Right lobe of liver (tissue), 6 donors: ENCODE results near the gene PRCP. TPM values are rescaled to one million over a fixed set of nuclear protein-coding genes. Genes with fewer than 3 reads are reported as not detected.

ENCODE experiments used
- ATAC-seq, 4 donors: fragments of 200-7000 bp; cut with Tn5 transposase; one replicate each; pipeline ENCODE4 v1.9.1; 2020; ENCODE audit warnings: mild to moderate bottlenecking in 4 of 4, moderate library complexity in 4 of 4
- DNase-seq, 3 donors: peaks; one replicate each; pipeline ENCODE4 v3.0.0-alpha.2; 2020
- H3K27ac ChIP-seq, 3 donors: fragments of 200-600 bp; one replicate each; pipeline ENCODE4 v1.8.0; 2022
- H3K27me3 ChIP-seq, 2 donors: fragments of 200-600 bp; one replicate each; pipeline ENCODE4 v1.8.0; 2022
- H3K36me3 ChIP-seq, 4 donors: fragments of 200-600 bp; sonication (generic) in 1 of 4; one replicate each; pipeline versions ENCODE4 v1.5.1 to v1.8.0; 2017 to 2022; ENCODE audit warnings: control low read depth in 1 of 4
- H3K4me1 ChIP-seq, 4 donors: fragments of 200-600 bp; sonication (generic) in 1 of 4; one replicate each; pipeline versions ENCODE4 v1.5.1 to v1.8.0; 2017 to 2022; ENCODE audit warnings: control low read depth in 1 of 4
- H3K4me3 ChIP-seq, 3 donors: fragments of 200-600 bp; one replicate each; pipeline ENCODE4 v1.8.0; 2022
- H3K9me3 ChIP-seq, 4 donors: fragments of 200-600 bp; sonication (generic) in 1 of 4; one replicate each; pipeline versions ENCODE4 v1.5.1 to v1.8.0; 2017 to 2022; ENCODE audit warnings: control low read depth in 1 of 4
- CTCF ChIP-seq, 4 donors: fragments of 200-600 bp in 3 of 4; fragments of 450-650 bp in 1 of 4; IDR thresholded peaks; one replicate each; pipeline versions ENCODE4 v1.5.1 to v1.8.0; 2016 to 2022; ENCODE audit warnings: antibody characterized with exemption in 4 of 4, mild to moderate bottlenecking in 2 of 4
- POLR2A ChIP-seq: fragments of 450-650 bp; IDR thresholded peaks from one replicate; pipeline ENCODE4 v1.6.1; 2017; ENCODE audit warnings: antibody characterized with exemption, mild to moderate bottlenecking
- WGBS: methylation state at CpG from one replicate; pipeline ENCODE4 v1.1.6; 2018; ENCODE audit warnings: low coverage, low lambda C conversion rate; ENCODE audit not compliant: insufficient coverage; ENCODE audit errors: missing lambda C conversion rate; 5-methylcytosine and 5-hydroxymethylcytosine counted together
- intact Hi-C, 2 donors: fragments of 100-400 bp; cut with DNase I; formaldehyde crosslinking; loops; one replicate each; pipeline versions ENCODE4 v1.11.2 to v1.14.1; 2022
- total RNA-seq, 6 experiments: library from RNA; depleted of rRNA in 2 of 6; stranded (reverse); fragments of >200 nt in 2 of 6; fragmentation: NEBNext Ultra II Directional in 3 of 6; extraction: Animal tissue kit (Norgen Biotek cat#: 25700) in 3 of 6; gene quantifications; one replicate each; pipeline versions ENCODE4 v1.1.0 to v1.2.4, GENCODE V29; 2016 to 2023
- donor health status: DM: no; HTN: yes; CAD: no.
- donor health status: DM: no; HTN: no; CAD: no.
- donor health status: DM: no; HTN: no; CAD: no.
- donor health status: DM: no; HTN: yes; CAD: no.
- donor health status: DM: no; HTN: yes; CAD: no.

Gene PRCP
- total RNA-seq, 6 experiments from 2014 or later: 35.4 to 84.9 (median 49.4) TPM

GRCh38 chr11:82892611-82893169, 7.5 kb downstream of the PRCP start:
- whole genome bisulfite sequencing: 100% methylated on average over 2 of the region's 2 CpGs
- Histone ChIP-seq H3K36me3 (no peaks in the 10 kb centered on the region), H3K27ac (no peak overlapping the region), H3K4me3 (no peak overlapping the region), H3K4me1 (peaks cover 0 to 7% (median 0%) of the 10 kb centered on the region in 4 donors), H3K27me3 (no peaks in the 10 kb centered on the region), H3K9me3 (no peaks in the 10 kb centered on the region)
- no peak for TF ChIP-seq CTCF (IDR thresholded peaks at IDR 0.05)
- TF ChIP-seq POLR2A: no peak
- ATAC-seq (no peak), DNase-seq (no peak)
- intact Hi-C loops: no loop called here

GRCh38 chr11:82890936-82891335, 9.3 kb downstream of the PRCP start:
- Histone ChIP-seq H3K4me3 (no peak overlapping the region), H3K9me3 (no peaks in the 10 kb centered on the region), H3K36me3 (no peaks in the 10 kb centered on the region), H3K4me1 (peaks cover 0 to 7% (median 0%) of the 10 kb centered on the region in 4 donors), H3K27me3 (no peaks in the 10 kb centered on the region), H3K27ac (no peak overlapping the region)
- DNase-seq (no peak), ATAC-seq (peak in 1 of 4 donors; percentile 10)
- no peak for TF ChIP-seq CTCF (IDR thresholded peaks at IDR 0.05)
- no peak for TF ChIP-seq POLR2A
- intact Hi-C loops: no loop called here

GRCh38 chr11:82890002-82890341, 10.3 kb downstream of the PRCP start:
- H3K27me3 ChIP-seq: no peaks in the 10 kb centered on the region
- H3K36me3 ChIP-seq: no peaks in the 10 kb centered on the region
- H3K27ac ChIP-seq: peak overlapping the region in 1 of 3 donors; percentile 16
- no peaks in the 10 kb centered on the region for H3K9me3 ChIP-seq
- TF ChIP-seq POLR2A (no peak), CTCF (IDR thresholded peaks at IDR 0.05) (no peak)
- H3K4me3 ChIP-seq: peak overlapping the region in 1 of 3 donors; percentile 11
- peak in 2 of 4 donors; percentile 12 to 13 for ATAC-seq
- no peak for DNase-seq
- WGBS: 60% methylated on average over 1 of the region's 1 CpG
- intact Hi-C loops: no loop called here
- peaks cover 0 to 7% (median 0%) of the 10 kb centered on the region in 4 donors for H3K4me1 ChIP-seq

- Histone ChIP-seq H3K27me3 (no peaks in the 10 kb centered on the region), H3K4me3 (peak overlapping the region in 1 of 3 donors; percentile 11), H3K36me3 (no peaks in the 10 kb centered on the region), H3K4me1 (peaks cover 0 to 4% (median 0%) of the 10 kb centered on the region in 4 donors), H3K27ac (peak overlapping the region in 1 of 3 donors; percentile 16), H3K9me3 (no peaks in the 10 kb centered on the region)
- intact Hi-C loops: no loop called here
- ATAC-seq (peak; percentile 63 to 72 (median 64)), DNase-seq (no peak)
- 58% methylated on average over 6 of the region's 6 CpGs for WGBS
- TF ChIP-seq POLR2A: no peak
- TF ChIP-seq CTCF (IDR thresholded peaks at IDR 0.05): no peak
Observed at GRCh38 chr11:82889133-82890001, 10.9 kb downstream of the PRCP start.
